SK-N-MC (cell line): ENCODE measurements around the gene MIDN.

Experiments
- EZH2 ChIP-seq: fragments of 200-600 bp; sonication (generic); IDR thresholded peaks from one replicate; pipeline ENCODE4 v1.6.1; 2017; ENCODE audit warnings: antibody characterized with exemption
- FOXP2 ChIP-seq: optimal IDR thresholded peaks from 2 replicates; pipeline ENCODE3; 2011; ENCODE audit warnings: mild to moderate bottlenecking, moderate library complexity; ENCODE audit not compliant: insufficient read depth; ENCODE audit errors: extremely low read length, control extremely low read depth
- POLR2AphosphoS5 ChIP-seq: IDR thresholded peaks from 2 replicates; pipeline ENCODE4 v1.6.1; 2012; ENCODE audit warnings: mild to moderate bottlenecking, low read depth, low read length, borderline replicate concordance

DNA sequence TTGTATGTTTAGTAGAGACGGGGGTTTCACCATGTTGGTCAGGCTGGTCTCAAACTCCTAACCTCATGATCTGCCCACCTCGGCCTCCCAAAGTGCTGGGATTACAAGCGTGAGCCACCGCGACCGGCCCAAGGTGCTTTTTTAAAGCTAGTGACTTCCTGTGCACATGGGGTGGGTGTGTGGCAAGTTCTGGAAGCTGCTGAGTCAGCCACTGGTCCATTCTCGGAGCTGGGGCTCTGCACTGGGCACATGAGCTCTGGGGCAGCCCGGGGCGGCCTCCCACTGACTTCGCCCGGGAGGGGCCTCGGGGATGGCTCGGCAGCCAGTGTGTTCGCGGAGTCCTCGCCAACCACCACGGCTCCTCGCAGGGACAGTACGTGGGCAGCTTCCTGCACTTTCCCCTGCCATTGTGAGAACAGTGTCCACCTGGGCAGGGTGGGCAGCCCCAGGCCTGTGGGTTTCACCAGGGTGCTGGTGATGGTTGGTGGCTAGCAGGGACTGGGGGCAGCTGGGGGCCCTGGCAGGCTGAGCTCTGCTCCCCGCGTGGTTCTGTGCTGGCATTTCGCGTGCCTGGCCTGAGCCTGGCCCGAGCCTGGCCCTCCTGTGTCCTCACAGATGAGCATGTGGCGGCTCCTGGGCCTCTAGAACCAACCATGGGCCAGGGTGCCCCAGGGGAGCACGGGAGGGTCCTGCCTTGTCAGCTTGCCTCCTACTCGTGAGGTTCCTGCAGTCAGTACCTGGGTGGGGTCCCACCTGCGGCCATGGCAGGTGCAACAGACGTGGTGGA is 22.8 kb upstream of the MIDN start:
- no peak for TF ChIP-seq EZH2
- no peak for TF ChIP-seq POLR2AphosphoS5
- no peak for TF ChIP-seq FOXP2
